GM18519 (cell line): ENCODE data around the gene SYP.
"Not testable (repeated sequence)": the region's sequence is repeated elsewhere in the genome, so short reads cannot be mapped to it uniquely, and the experiment has no call there.

ENCODE experiments used
- ATAC-seq: cut with Tn5 transposase; IDR thresholded peaks from one replicate; pipeline ENCODE4 v1.9.1; 2021; ENCODE audit warnings: mild to moderate bottlenecking, moderate library complexity; ENCODE audit not compliant: unreplicated experiment, low FRiP score

SYP gene

DNA sequence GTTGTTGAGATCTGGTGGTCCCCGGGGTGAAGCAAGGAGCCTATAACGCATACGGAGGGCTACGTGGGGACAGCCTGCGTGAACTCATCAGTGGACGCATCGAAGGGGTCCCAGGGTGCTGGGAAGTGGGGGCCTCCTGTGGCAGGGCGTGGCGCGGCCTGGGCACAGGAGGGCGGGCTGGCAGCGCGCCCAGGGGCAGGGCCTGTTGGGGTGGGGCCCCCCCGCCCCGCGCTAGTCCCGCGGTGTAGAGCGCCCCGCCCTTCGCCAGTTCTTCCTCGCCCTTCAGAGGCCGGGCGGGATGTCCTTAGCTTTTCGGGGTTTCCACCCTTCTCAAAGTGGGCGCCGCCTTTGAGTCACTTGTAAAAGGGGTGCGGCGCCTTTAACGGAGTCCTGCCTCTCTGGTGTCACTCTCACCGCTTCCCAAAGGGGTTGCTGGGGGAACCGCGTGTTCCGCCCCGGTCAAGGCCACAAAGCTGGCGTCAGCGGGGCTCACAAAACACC lies 27.7 kb downstream of the SYP start:
- ATAC-seq: peak; percentile 53

DNA sequence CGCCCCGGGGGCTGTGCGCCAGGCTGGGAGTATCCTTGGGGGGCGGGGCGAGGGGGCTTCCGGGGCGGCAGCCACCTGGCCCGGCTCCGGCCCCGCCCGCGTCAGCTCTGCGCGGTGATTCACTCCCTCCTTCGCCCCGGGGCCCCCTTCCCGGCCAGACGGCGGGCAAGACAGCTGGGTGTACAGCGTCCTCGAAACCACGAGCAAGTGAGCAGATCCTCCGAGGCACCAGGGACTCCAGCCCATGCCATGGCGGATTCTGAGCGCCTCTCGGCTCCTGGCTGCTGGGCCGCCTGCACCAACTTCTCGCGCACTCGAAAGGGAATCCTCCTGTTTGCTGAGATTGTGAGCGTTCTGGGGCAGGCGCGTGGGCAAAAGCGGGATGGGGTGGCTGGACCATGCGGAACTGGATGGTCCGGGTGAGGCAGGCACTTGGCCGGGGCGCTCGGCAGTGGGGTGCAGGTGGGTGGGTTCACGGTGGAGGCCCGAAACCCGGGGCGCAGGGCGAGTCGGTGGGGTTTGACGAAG lies 28.2 kb downstream of the SYP start, which contains the start of gene PLP2:
PLP2 (plus strand) TSS at position 147 of the 528 bp plus-strand sequence; CDS start at position 250, 103 bp downstream.
- ATAC-seq: no peak

DNA sequence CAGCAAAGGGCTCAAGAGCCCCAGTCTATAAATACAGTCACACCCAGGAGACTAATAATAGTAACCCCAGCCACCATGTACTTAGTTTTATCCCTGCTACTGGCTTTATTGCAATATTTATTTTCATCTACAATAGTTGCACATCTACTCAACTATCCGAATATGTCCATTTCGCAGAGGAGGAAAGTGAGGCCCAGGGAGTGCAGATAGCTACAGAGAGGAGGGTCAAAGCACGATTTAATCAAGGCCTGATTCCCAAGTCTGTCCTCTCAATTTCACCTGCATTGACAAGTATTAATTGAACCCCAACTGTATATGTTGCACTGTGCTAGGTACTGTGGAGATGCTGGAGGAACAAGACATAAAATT lies 32.3 kb downstream of the SYP start:
- no peak for ATAC-seq

DNA sequence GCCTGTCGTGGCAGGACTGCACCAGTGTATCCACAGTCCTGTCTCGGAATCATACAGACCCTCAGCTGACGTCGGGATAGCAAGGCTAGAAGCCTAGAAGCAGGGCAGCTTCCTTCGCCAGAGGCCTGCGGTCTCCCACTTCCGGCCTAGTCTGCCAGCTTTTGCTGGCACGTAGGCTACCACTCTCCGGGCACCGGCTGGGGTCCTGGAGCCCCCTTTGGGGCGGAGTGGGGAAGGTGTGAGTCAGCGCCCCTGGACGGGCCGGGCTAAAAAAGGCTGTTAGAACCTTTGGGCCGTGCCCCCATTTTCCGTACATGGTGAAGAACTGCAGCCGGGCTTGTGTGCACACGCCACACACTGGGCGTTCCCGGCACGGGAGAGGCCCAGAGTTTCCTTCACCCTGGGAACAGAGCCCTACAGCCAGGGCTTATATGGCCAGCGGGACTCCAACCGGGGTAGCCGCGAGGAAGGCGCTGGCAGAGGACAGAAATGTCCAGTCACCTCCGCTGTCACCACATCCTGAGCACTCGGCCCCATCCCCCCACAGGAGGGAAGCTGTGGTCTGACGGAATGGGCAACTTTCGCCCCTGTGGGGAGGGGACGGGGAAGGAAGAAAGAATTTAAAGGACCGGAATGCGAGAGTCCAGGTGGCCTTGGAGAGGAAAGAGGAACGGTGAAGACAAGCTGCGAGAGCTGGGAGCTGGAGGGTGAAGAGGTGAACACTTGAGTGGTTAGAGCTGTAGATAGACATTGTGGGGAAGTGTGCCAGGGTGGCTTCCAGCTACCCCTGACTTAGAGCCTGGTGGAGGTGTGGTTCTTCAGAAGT lies 32.9 kb downstream of the SYP start:
- ATAC-seq: no peak

DNA sequence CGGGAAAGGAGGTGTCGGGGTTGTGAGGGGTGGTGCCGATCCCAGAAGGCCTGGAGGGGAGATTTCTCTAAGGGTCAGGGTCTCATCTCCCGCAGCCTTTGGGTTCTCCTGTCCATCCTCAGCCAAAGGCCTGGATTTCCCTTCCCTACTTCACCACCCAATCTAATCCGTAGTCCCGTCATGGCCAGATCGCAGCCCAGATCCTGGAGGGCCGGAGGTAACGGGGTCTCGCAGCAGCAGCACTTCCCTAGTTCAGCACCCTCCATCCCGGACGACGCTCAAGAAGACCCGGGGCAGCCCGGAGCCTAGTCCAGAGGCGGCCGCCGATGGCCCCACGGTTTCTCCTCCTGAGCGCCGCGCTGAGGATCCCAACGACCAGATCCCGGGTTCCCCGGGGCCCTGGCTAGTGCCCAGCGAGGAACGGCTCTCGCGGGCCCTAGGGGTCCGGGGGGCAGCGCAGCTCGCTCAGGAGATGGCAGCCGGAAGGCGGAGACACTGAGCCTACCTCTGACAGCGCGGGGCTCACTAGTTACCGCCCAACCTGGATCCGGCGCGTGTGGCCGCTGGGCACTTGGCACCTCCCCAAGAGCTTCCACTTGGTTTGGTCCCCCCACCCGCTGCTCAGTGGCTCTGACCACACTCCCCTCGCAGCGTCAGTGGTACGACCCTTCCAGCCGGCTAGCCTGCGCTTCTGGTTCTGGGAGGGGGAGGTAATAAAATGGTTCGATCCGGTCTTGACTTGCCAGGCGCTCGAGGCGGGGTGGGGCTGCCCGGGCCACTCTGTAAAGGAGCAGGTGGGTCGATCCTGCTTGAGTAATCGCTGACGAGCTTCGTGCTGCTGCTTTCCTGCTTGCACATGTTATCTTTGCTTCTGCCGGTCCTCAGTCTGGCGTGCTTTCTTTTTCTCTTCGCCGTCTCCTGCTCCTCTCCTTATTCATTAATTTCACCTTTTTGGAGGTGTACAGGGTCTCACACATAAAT lies 33.8 kb downstream of the SYP start:
- no peak for ATAC-seq

DNA sequence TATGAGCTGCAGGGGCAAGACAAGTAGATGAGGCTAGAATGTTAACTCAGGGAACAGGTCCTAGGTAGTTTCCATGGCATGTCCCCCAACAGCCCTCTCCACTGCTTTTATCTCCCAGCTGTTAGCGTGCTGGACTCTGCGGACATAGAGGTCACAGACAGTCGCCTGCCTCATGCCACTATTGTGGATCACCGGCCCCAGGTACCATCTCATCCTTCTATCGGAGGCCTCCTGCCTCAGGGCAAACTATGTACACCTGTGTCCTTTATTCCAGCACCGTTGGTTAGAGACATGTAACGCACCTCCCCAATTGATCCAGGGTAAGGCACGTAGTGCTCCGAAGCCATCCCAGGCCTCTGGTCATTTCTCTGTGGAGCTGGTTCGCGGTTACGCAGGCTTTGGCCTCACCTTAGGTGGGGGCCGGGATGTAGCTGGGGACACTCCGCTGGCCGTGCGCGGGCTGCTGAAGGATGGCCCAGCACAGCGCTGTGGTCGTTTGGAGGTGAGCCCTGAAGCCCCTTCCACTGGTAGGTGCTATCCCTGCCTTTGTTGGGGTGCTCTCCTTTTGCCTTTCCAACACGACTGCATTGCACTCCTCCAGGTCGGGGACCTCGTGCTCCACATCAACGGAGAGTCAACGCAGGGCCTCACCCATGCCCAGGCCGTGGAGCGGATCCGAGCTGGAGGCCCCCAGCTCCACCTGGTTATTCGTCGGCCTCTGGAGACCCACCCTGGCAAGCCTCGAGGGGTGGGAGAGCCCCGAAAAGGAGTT lies 35.2 kb downstream of the SYP start:
- no peak for ATAC-seq

DNA sequence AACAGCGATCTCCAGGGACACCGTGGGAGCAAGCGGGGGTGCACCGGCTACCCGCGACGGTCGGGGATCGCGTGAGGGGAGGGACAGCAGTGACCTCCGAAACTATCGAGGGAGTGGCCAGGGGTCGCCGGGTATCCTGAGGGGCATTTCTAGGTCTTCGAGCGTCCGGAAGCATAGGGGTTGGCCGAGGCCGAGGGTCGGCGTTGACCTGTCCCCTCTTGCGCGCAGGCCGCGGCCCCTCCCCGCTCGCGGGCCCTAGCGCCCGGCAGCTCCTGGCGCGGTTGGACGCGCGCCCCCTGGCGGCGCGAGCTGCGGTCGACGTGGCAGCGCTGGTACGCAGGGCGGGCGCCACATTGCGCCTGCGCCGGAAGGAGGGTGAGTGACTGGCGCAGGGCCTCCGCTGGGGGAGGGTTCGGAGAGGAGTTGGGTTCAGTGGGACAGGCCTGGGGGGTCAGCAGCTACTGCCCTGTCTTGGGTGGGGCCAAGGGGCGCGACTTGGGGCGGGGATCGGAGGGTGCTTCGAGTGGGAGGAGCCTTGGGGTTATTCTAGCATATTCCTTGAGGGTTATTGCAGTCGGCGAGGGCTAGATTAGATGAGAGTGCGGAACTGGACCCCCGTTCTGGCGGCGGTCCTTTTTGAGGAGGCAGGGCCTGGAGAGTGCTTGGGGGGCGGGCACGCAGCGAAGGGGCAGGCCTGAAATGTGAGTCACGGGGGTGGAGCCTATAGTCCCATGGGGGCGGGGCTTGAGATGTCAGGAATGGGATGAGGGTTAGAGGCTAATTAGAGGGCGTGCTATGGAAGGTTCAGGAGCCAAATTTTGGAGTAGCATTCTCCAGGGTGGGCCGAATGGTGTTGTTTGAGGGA lies 36.2 kb downstream of the SYP start:
- peak; percentile 45 for ATAC-seq

DNA sequence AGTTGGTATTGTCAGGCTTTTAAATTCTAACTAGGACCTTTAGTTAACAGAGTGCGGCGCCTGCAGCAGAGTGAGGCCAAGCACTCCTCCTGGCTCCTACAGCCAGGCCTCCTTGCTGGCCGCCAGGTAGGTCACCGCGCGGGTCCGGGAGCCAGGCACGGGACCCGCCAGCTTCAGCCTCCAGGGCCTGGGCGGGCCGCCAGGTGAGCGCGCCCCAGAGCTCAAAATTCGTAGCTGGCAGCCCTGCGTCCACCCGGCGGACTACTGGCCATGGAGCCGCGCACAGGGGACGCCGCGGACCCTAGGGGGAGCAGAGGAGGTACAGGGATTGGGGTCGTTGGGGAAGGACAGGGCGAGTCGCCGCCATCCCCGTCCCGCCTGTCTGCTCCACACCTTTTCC lies 37.4 kb downstream of the SYP start, which contains the start of gene MAGIX:
MAGIX (plus strand) TSS at position 139 of the 400 bp plus-strand sequence; CDS start at position 271, 132 bp downstream.
- ATAC-seq: no peak

DNA sequence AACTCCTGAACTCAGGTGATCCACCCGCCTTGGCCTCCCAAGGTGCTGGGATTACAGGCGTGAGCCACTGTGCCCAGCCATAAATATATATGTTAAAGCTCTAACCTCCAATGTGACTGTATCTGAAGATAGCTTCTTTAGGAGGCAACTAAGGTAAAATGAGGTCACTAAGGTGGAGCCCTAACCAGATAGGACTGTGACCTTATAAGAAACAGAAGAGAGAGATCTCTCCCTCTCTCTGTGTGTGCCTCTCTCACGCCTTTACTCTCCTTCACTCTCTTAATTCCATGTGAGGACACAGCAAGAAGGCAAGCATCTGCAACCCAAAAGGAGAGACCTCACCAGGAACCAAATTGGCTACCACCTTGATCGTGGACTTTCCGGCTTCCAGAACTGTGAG lies 38.4 kb downstream of the SYP start:
- ATAC-seq: no peak

DNA sequence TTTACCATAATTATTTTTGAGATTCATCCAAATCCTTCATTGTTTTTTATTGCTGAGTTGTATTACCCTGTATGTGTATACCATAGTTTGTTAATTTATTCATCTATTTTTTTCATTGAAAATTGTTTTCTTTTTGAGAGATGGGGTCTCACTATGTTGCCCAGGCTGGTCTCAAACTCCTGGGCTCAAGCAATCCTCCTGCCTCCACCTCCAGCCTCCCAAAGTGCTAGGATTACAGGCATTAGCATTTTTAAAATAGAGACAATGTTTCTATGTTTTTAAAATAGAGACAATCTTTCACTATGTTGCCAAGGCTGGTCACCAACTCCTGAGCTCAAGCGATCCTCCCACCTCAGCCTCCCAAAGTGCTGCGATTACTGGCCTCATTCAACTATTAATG lies 39.1 kb downstream of the SYP start:
- ATAC-seq: no peak

DNA sequence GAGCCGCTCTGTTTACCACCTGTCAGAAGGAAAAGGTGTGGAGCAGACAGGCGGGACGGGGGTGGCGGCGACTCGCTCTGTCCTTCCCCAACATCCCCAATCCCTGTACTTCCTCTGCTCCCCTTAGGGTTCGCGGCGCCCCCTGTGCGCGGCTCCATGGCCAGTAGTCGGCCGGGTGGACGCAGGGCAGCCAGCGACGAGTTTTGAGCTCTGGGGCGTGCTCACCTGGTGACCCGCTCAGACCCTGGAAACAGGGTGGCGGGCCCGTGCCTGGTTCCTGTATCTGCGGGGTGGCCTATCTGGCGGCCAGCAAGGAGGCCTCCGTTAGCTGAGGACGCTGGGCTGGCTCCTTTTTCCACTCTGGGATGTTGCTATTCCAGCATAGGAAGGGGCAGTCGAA lies 42.8 kb downstream of the SYP start:
- no peak for ATAC-seq

DNA sequence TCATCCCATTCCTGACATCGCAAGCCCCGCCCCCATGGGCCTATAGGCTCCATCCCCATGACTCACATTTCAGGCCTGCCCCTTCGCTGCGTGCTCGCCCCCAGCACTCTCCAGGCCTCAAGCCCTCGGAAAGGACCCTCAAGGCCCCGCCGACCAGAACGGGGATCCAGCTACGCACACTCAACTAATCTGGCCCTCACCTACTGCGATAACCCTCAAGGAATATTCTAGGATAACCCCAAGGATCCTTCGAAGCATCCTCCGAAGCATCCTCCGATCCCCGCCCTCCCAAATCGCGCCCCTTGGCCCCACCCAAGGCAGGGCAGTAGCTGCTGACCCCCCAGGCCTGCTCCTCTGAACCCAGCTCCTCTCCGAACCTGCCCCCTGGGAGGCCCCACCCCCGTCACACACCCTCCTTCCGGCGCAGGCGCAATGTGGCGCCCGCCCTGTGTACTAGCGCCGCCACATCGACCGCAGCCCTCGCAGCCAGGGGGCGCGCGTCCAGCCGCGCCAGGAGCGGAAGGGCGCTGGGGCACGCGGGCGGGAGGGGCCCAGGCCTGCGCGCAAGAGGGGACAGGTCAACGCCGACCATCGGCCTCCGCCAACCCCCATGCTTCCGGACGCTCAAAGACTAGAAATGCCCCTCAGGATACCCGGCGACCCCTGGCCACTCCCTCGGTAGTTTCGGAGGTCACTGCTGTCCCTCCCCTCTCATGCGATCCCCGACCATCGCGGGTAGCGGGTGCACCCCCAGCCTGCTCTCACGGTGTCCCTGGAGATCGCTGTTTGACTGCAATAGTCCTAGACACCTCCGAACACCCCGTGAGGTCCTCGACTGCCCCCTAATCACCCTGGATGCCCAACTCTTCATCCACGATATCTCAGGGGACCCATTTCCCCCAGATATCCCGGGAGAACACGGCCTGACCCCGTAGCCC lies 43.8 kb downstream of the SYP start:
- peak; percentile 80 for ATAC-seq

DNA sequence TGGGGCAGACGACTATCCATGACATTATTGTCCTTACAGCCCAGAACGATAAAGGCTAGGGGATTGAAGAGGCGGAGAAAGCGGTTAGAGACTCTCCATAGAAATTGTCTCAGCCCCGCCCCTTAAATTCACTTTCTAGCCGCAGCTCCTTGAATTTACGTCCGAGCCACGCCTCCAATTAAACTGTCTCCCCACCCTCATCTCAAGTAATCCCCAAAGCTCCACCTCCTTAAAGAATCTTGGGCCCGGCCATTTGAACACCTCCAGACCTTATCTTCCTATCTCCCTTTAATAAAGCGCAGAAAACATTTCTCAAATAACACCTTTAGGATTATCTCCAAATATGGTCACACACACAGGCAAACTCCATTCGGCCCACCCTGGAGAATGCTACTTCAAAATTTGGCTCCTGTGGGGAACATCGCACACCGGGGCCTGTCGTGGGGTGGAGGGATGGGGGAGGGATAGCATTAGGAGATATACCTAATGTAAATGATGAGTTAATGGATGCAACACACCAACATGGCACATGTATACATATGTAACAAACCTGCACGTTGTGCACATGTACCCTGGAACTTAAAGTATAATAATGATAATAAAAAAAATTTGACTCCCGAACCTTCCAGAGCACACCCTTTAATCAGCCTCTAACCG lies 44.6 kb downstream of the SYP start:
- ATAC-seq: no peak

DNA sequence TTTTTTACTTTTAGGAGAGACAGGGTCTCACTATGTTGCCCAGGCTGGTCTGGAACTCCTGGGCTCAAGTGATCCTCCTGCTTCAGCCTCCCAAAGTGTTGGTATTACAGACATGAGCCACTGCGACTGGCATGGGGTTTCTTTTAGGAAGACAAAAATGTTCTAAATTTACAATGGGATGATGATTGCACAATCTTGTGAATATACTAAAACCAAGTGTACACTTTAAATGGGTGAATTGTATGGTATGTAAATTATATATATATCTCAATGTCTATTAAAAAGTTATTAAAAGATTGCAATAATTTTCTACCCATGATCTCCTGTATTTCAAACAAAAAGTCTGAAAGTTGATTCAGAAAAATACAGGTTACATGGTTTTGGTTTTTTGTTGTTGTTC lies 46.5 kb downstream of the SYP start:
- ATAC-seq: no peak

DNA sequence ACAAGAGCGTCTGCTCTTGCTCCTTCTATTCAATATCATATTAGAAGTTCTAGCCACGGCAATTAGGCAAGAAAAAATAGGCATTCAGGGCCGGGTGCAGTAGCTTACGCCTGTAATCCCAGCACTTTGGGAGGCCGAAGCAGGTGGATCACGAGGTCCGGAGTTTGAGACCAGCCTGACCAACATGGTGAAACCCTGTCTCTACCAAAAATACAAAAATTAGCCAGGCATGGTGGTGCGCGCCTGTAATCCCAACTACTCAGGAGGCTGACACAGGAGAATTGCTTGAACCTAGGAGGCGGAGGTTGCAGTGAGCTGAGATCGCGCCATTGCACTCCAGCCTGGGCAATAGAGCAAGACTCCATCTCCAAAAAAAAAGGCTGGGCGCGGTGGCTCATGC lies 50.7 kb downstream of the SYP start:
- ATAC-seq: not testable (repeated sequence)

DNA sequence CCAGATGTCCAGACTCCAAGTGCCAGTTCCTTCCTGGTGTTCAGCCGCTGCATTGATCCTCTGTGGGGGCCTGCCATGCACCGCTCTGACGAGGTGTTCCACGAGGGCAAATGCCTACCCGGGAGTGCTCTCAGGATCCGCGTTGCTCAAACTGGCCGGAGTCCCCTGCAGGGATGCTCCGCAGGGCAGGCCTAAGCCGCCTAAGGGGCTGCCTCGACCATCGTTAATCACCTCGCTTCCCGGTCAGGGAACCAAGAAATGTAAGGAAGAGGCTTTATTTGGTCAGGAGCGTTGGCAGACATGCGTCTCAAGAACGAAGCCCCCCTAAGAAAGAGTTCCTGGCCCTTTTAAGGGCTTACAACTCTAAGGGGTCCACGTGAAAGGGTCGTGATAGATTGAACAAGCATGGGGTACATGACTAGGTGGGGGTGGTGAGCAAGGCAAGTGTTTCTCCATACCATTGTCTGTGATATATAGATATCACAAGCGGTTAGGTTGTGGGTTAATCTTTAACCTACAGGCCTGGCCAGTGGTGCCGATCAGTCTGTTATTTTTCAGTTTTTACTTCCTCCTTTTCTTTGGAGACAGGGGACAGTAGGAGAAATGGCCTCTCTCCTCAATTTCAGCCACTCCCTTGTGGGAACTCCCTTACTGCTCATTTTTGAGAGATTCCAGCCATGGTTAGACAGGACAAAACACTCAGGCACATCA lies 51.4 kb downstream of the SYP start:
- not testable (repeated sequence) for ATAC-seq

DNA sequence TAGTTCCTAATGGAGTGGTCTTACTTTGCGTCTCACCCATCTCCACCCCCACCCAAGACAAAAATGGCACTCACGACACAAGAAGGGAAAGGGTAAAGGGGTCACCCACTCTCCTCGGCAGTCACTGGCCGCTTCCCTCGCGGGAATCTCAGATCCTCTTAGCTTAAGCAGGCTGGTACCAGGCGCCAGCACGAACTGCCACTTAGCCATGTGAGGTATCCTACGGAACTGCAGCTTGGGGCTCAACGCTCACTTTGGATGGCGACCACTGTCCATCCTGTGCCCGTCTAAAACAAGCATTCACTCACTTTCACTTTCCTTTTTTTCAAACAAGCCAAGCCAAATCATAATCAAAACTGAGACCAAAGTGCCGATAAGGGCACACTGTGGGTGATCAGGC lies 52.1 kb downstream of the SYP start:
- ATAC-seq: no peak
